Stimulated activated CD8-positive, alpha-beta memory T cell treated with anti-CD3 and anti-CD28 coated beads, Interleukin-15, amount 100 ng/mL, for 24 hours (primary cell): ENCODE measurements around the gene FAM53A.

Experiments
- DNase-seq: peaks from one replicate; pipeline ENCODE4 v3.0.0-alpha.2; 2020; ENCODE audit warnings: low read depth

The FAM53A gene

DNA sequence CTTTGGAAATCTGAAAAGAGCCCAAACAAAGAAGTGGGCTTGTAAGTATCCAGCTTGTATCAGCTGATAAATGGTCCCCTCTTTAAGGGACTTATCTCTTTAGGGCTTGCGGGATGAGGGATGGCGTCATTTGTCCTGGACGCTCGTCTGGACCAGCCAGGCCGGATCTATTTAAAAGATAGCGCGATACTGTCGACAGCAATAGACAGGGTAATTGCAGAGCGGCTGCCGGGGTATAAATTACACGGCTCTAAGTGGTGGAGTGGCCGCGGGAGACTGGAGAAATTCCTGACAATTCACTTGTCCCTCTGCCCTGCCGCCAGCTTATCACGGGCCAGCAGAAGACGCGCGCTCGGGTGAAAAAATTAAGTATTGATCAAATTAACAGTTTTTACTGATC, 90.7 kb downstream of the FAM53A start:
- DNase-seq: no peak

DNA sequence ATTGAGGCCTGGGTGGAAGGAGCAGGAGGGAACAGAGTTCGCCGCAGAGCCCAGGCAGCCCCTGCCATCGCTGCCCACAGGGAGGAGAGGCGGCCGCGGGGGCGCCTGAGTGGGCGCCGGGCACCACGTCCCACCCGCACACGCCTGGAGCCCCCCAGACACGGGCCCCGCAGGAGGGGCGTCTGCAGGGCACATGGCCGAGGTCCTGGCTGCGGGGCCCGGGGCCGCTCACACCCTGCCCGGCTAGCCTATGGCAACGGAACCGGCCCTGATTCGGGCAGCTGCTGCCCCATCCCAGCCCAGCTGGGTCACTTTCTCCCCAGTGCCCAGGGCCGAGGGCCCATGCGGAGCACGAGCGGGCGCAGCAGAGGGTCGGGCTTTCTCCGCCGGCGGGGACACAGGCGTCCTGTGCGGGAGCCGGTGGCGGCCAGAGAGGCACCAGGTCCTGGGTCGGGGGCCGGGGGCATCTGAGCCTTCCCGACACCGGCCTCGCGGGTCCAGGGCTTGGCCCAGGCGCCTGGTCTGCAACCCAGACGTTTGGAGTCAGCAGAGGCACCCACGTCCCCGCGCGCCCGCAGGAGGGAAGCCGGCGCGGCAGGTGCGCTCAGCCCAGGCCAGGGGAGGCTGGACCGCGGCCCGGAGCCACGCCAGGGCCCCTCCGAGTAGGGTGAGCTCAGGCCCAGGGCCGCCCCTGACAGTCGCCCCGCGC, 91.2 kb downstream of the FAM53A start:
- DNase-seq: no peak

DNA sequence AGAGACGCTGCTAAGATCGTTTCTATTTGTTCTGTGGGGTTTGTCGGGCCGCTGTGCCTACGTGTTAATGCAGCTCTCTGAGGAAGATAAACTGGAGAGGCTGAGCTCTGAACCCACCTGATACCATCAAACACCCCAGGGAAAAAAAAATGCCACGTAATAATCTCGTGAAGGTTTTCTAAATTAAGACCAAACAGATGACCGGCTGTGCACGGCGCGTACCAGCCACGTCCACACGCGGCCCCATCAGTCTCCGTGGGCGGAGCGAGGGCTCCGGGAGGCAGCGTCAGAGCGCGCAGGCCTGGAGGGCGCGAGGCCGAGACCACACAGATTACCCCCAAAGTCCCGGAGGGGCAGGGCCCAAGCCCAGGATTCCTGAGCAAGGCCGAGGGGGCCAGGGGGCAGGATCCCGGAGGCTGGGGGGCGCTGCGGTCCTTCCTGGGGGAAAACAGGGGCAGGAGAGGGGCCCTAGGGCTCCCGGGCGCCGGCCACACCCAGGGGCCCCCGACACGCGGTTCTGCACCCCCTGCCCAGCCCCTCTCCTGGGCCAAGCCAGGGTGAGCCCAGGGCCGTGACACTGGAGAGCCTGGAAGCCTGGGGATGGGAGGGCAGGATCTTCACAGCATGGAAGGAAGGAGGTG, 91.9 kb downstream of the FAM53A start:
- no peak for DNase-seq

DNA sequence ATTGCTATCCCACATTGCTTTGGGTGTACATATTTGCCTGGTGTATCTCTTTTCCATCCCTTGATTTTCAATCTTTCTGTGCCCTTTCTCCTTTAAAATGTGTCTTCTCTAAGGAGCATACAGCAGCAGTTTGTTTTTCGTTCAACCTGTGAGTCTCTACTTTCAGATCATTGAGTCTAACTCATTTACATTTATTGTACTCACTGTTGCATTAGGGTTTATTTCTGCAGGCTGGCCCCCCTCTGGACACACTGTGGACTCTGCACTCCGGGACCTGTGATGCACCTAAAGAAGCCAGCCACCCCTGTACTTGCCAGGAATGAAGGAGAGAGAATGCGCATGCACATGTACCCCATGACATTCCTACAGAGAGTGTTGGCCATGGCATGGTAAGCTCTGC, 93.0 kb downstream of the FAM53A start:
- DNase-seq: no peak

DNA sequence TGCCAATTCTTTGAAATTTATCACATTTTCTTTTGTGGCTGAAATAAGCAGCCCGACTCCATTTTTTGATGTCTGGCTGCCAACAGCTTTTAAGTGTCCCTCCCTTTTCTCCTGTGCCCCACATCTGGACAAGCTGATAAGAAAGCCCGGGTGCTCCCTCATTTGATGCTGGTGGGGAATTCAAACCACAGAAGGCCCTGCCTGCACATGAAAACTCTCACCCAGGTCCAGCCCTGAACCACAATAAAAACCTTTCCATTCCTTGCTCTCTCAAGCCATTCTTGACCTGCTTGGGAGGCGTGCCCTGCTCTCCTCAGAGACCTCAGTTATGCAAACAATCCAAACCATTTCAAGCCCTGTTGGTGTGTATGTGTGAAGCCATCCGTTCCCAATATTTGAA, 93.9 kb downstream of the FAM53A start:
- DNase-seq: no peak
